GM19043 (cell line): Measurements from ENCODE around the gene MALSU1.
"Not testable (repeated sequence)": the region's sequence is repeated elsewhere in the genome, so short reads cannot be mapped to it uniquely, and the experiment has no call there.

ENCODE experiments used
- ATAC-seq: cut with Tn5 transposase; IDR thresholded peaks from one replicate; pipeline ENCODE4 v1.9.1; 2021; ENCODE audit warnings: low read depth; ENCODE audit not compliant: unreplicated experiment

Gene MALSU1

GRCh38 chr7:23285657-23286646 lies 13.2 kb upstream of the MALSU1 start:
- no peak for ATAC-seq

GRCh38 chr7:23287612-23288011 lies 11.5 kb upstream of the MALSU1 start:
- ATAC-seq: no peak

GRCh38 chr7:23290993-23291392 lies 8.1 kb upstream of the MALSU1 start:
- ATAC-seq: no peak

- no peak for ATAC-seq
Observed at GRCh38 chr7:23291957-23292560, 7.1 kb upstream of the MALSU1 start.

GRCh38 chr7:23292623-23293022 lies 6.5 kb upstream of the MALSU1 start:
- no peak for ATAC-seq

GRCh38 chr7:23293500-23294073 lies 5.6 kb upstream of the MALSU1 start:
- ATAC-seq: no peak

- ATAC-seq: no peak
Observed at GRCh38 chr7:23294549-23295400, 4.4 kb upstream of the MALSU1 start.

GRCh38 chr7:23295401-23295697 lies 3.8 kb upstream of the MALSU1 start:
- ATAC-seq: no peak

- ATAC-seq: no peak
Observed at GRCh38 chr7:23298141-23298881, 828 bp upstream of the MALSU1 start.

- no peak for ATAC-seq
Observed at GRCh38 chr7:23299770-23300300, 696 bp downstream of the MALSU1 start.

GRCh38 chr7:23306936-23307521 lies 7.9 kb downstream of the MALSU1 start:
- no peak for ATAC-seq

GRCh38 chr7:23308754-23309153 lies 9.6 kb downstream of the MALSU1 start:
- ATAC-seq: no peak

- not testable (repeated sequence) for ATAC-seq
Observed at GRCh38 chr7:23312141-23312540, 13.0 kb downstream of the MALSU1 start.

GRCh38 chr7:23315366-23315765 lies 16.2 kb downstream of the MALSU1 start:
- ATAC-seq: no peak

GRCh38 chr7:23331132-23331531 lies 32.0 kb downstream of the MALSU1 start:
- ATAC-seq: no peak

- no peak for ATAC-seq
Observed at GRCh38 chr7:23332193-23332592, 33.1 kb downstream of the MALSU1 start.

GRCh38 chr7:23332910-23333612 lies 33.9 kb downstream of the MALSU1 start:
- no peak for ATAC-seq

- no peak for ATAC-seq
Observed at GRCh38 chr7:23333671-23334246, 34.6 kb downstream of the MALSU1 start.
